Bone marrow (tissue), 2 donors: ENCODE results near the gene TMEM158.

Experiments
- DNase-seq, 2 donors: peaks; one replicate each; lab custom pipeline; 2025; lab: John Stamatoyannopoulos, UW

The TMEM158 gene

GRCh38 chr3:45232521-45232920 lies 6.4 kb upstream of the TMEM158 start:
- no peak for DNase-seq

GRCh38 chr3:45227946-45228345 lies 1.9 kb upstream of the TMEM158 start:
- no peak for DNase-seq

- no peak for DNase-seq
These were observed 1.2 kb upstream of the TMEM158 start for GRCh38 chr3:45227071-45227820.

- no peak for DNase-seq
These were observed 452 bp downstream of the TMEM158 start for GRCh38 chr3:45225465-45226205.

- DNase-seq: peak; percentile 19 to 39
These were observed 1.1 kb downstream of the TMEM158 start for GRCh38 chr3:45224824-45225464.

- DNase-seq: no peak
These were observed 2.0 kb downstream of the TMEM158 start for GRCh38 chr3:45223889-45224727.

GRCh38 chr3:45219694-45220093 lies 6.4 kb downstream of the TMEM158 start:
- DNase-seq: no peak

- no peak for DNase-seq
These were observed 7.3 kb downstream of the TMEM158 start for GRCh38 chr3:45218578-45219390.

- DNase-seq: no peak
These were observed 10.0 kb downstream of the TMEM158 start for GRCh38 chr3:45216021-45216609.

GRCh38 chr3:45215466-45215865 lies 10.6 kb downstream of the TMEM158 start:
- DNase-seq: no peak

- DNase-seq: no peak
These were observed 11.9 kb downstream of the TMEM158 start for GRCh38 chr3:45214061-45214680.

- no peak for DNase-seq
These were observed 14.0 kb downstream of the TMEM158 start for GRCh38 chr3:45212095-45212468.

GRCh38 chr3:45211466-45212094 lies 14.5 kb downstream of the TMEM158 start:
- DNase-seq: no peak

- DNase-seq: peak; percentile 55 to 57
These were observed 15.6 kb downstream of the TMEM158 start for GRCh38 chr3:45210308-45211041.

GRCh38 chr3:45209526-45209925 lies 16.6 kb downstream of the TMEM158 start:
- DNase-seq: no peak

GRCh38 chr3:45208586-45208985 lies 17.5 kb downstream of the TMEM158 start:
- DNase-seq: no peak

GRCh38 chr3:45207446-45207845 lies 18.6 kb downstream of the TMEM158 start:
- no peak for DNase-seq

GRCh38 chr3:45205126-45205525 lies 21.0 kb downstream of the TMEM158 start:
- peak in 1 of 2 donors; percentile 42 for DNase-seq

- DNase-seq: no peak
These were observed 22.0 kb downstream of the TMEM158 start for GRCh38 chr3:45204136-45204535.
